Activated T-cell treated with anti-CD3 and anti-CD28 coated beads, Interleukin-2, amount 50 U/mL, for 72 hours (primary cell): ENCODE measurements around the gene UBE2R2. TPM values are rescaled to one million over a fixed set of nuclear protein-coding genes. Genes with fewer than 3 reads are reported as not detected.

ENCODE experiments used
- ATAC-seq, 2 donors: fragments of 150-1000 bp; cut with Tn5 transposase; replicated peaks in 1 of 2; 2 replicates each; pipeline ENCODE4 v1.10.0; 2021; ENCODE audit warnings: moderate library complexity in 2 of 2, mild to moderate bottlenecking in 1 of 2
- DNase-seq, 2 donors: peaks; one replicate each; pipeline ENCODE4 v3.0.0; 2021 to 2022; ENCODE audit warnings: mixed read lengths in 1 of 2
- H3K27ac Mint-ChIP-seq: one replicate; pipeline ENCODE4 v1.8.0; 2022; ENCODE audit warnings: mild to moderate bottlenecking, moderate library complexity, mixed read lengths
- H3K27me3 Mint-ChIP-seq: one replicate; pipeline ENCODE4 v1.8.0; 2022; ENCODE audit warnings: low read depth, mixed read lengths
- H3K36me3 Mint-ChIP-seq, 2 donors: one replicate each; pipeline ENCODE4 v1.8.0; 2022; ENCODE audit warnings: mixed read lengths in 2 of 2, mild to moderate bottlenecking in 1 of 2; ENCODE audit not compliant: insufficient read depth in 2 of 2
- H3K4me1 Mint-ChIP-seq: one replicate; pipeline ENCODE4 v1.8.0; 2022; ENCODE audit warnings: low read depth, mixed read lengths
- H3K4me3 Mint-ChIP-seq, 2 donors: one replicate each; pipeline ENCODE4 v1.8.0; 2022; ENCODE audit warnings: mild to moderate bottlenecking in 2 of 2, mixed read lengths in 2 of 2, moderate library complexity in 2 of 2
- H3K9me3 Mint-ChIP-seq, 2 donors: one replicate each; pipeline ENCODE4 v1.8.0; 2022; ENCODE audit warnings: mixed read lengths in 2 of 2
- total RNA-seq, 2 donors: library from RNA; stranded (reverse); gene quantifications; one replicate each; pipeline ENCODE4 v1.2.3, GENCODE V29; 2022

UBE2R2 gene
- total RNA-seq, 2 donors from 2014 or later, result 58.1 to 59.7 TPM

DNA sequence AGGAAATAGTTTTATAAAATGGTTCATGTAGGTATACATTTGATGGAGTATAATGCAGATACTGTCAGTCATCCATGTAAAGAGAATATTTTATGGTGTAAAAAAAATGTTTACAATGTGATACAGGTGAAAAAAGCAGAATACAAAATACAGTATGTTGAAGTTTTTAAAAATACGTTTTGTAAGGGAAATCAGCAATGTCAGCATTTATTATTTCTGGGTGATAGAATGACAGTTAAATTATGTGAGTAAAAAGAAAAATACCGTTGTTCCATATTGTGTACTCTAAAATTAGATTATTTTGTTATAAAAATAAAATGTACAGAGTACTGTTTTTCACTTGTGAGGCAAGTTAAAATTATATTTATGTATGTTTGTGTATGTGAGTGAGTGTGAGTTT, 69.0 kb downstream of the UBE2R2 start:
- Mint-ChIP-seq H3K36me3 (peaks cover 0 to 4% of the 10 kb centered on the region in 2 donors), H3K9me3 (no peaks in the 10 kb centered on the region), H3K4me1 (peaks cover 18% of the 10 kb centered on the region), H3K27me3 (no peaks in the 10 kb centered on the region), H3K27ac (no peak overlapping the region), H3K4me3 (no peak overlapping the region)
- ATAC-seq (no peak), DNase-seq (no peak)

DNA sequence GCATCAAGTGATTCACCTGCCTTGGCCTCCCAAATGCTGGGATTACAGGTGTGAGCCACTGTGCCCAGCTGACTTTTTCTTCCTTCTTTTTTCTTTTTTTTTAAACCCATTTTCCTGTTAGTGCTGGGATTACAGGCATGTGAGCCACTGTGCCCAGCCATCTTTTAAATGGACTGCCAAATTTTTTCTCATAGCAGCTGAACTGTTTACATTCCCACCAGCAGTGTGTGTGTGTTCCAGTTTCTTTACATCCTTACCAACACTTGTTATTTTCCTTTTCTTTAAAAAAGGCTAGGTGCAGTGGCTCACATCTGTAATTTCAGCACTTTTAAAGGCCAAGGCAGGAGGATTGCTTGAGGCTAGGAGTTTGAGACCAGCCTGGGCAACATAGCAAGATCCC, 76.9 kb downstream of the UBE2R2 start:
- no peak overlapping the region for H3K4me3 Mint-ChIP-seq
- H3K9me3 Mint-ChIP-seq, result no peaks in the 10 kb centered on the region
- H3K36me3 Mint-ChIP-seq, result peaks cover 0 to 7% of the 10 kb centered on the region in 2 donors
- H3K27ac Mint-ChIP-seq, result no peak overlapping the region
- no peaks in the 10 kb centered on the region for H3K27me3 Mint-ChIP-seq
- DNase-seq (no peak), ATAC-seq (no peak)
- H3K4me1 Mint-ChIP-seq, result no peaks in the 10 kb centered on the region

DNA sequence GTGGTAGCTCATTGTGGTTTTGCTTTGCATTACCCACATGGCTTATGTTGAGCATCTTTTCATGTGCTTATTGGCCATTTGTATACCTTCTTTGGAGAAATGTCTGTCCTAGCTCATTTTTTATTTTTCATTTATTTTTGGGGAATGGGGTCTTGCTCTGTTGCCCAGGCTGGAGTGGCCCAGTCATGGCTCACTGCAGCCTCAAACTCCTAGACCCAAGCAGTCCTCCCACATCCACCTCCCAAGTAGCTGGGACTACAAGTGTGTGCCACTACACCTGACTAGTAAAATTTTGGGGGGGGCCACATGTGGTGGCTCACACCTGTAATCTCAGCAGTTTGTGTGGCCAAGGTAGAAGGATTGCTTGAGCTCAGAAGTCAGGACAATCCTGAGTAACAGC, 77.4 kb downstream of the UBE2R2 start:
- DNase-seq, result no peak
- Mint-ChIP-seq H3K9me3 (no peaks in the 10 kb centered on the region), H3K27ac (no peak overlapping the region), H3K36me3 (peaks cover 0 to 7% of the 10 kb centered on the region in 2 donors), H3K4me1 (no peaks in the 10 kb centered on the region), H3K27me3 (no peaks in the 10 kb centered on the region), H3K4me3 (no peak overlapping the region)
- ATAC-seq, result no peak

DNA sequence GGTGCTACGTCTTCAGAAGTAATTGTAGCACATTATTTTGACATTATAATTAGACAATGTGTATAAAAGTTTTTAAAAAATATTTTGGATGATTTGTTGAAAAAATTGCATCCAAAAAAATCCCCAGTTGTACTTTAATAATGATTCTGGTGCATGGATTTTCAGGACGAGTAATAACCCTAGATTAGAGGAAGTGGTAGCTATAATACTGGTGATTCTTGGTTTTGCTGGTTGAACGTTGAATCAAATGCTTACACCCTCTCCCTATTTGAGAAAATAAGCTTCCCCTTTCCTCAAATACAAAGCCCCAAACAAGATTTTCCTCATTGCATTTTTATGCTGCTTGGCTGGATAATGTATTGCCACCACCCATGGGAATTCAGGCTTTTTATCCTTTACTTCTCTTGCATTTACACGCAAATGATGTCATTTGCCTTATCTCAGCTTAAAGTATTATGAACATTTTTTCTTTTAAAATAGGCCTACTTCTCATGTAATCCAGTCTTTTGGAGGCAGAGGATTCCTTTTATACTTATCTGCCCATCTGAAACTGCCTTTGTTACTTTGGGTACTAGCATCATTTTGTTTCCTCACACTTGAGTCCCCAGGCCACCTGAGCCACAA, 86.3 kb downstream of the UBE2R2 start:
- H3K4me1 Mint-ChIP-seq, result peaks cover 7% of the 10 kb centered on the region
- H3K27ac Mint-ChIP-seq, result no peak overlapping the region
- no peaks in the 10 kb centered on the region for H3K27me3 Mint-ChIP-seq
- DNase-seq (no peak), ATAC-seq (no peak)
- peaks cover 1 to 10% of the 10 kb centered on the region in 2 donors for H3K36me3 Mint-ChIP-seq
- no peaks in the 10 kb centered on the region for H3K9me3 Mint-ChIP-seq
- H3K4me3 Mint-ChIP-seq, result no peak overlapping the region

DNA sequence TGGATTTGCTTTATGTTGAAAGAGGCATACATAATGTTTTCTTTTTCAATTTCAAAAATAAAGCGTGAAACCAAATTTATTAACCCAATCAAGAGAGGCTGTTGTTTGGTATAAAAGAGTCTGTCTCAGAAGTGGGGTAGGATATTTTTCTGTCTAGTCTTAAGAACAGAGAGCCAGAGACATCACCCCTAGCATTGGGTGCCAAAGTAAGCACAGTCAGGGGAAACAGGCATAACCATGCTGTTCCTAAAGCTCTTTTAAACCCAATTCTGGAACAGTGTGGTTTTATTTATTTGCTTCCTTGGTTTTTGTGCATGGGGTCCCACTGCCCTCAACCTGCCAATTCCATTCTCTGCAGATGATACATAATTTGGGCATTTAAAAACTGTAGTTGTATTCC, 88.2 kb downstream of the UBE2R2 start:
- H3K4me3 Mint-ChIP-seq, result no peak overlapping the region
- peaks cover 1 to 11% of the 10 kb centered on the region in 2 donors for H3K36me3 Mint-ChIP-seq
- H3K27ac Mint-ChIP-seq, result no peak overlapping the region
- H3K27me3 Mint-ChIP-seq, result no peaks in the 10 kb centered on the region
- DNase-seq (no peak), ATAC-seq (no peak)
- no peaks in the 10 kb centered on the region for H3K9me3 Mint-ChIP-seq
- H3K4me1 Mint-ChIP-seq, result peaks cover 7% of the 10 kb centered on the region

DNA sequence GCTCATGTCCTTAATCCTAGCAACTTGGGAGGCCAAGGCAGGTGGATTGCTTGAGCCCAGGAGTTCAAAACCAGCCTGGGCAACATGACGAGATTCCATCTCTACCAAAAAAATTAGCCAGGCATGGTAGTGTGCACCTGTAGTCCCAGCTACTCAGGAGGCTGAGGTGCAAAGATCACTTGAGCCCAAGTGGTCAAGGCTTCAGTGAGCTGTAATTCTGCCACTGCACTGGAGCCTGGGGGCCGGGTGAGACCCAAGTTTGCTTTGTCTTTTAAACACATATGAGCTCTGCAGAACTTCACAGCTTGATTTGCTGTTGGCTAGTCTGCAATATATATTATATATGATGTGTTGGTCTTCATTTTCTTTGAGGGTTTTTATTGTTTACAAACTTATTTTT, 89.8 kb downstream of the UBE2R2 start:
- Mint-ChIP-seq H3K4me3 (no peak overlapping the region), H3K27ac (no peak overlapping the region), H3K4me1 (peaks cover 7% of the 10 kb centered on the region), H3K9me3 (no peaks in the 10 kb centered on the region), H3K27me3 (no peaks in the 10 kb centered on the region), H3K36me3 (peaks cover 1 to 14% of the 10 kb centered on the region in 2 donors)
- no peak for ATAC-seq
- no peak for DNase-seq

DNA sequence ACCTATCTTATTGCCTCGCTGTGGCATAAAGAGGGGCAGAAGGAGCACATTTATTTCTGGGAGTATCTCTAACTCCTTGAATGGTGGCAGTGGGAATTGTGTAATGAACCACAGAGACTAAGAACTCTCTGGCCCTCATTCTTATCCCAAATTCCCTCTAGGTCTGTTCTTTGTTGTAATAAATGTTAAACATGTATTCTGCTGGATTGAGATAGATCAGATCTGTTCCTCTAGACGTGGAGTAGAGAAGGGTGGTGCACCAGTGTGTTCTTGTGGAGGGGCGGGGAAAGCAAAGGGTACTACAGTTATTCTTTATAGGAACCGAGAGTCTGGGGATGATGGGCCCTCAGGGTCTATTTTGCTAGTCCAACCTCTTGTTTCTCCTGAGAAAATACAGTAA, 90.4 kb downstream of the UBE2R2 start:
- Mint-ChIP-seq H3K4me1 (peaks cover 7% of the 10 kb centered on the region), H3K9me3 (no peaks in the 10 kb centered on the region), H3K27me3 (no peaks in the 10 kb centered on the region), H3K36me3 (peaks cover 0 to 15% of the 10 kb centered on the region in 2 donors), H3K27ac (no peak overlapping the region), H3K4me3 (no peak overlapping the region)
- no peak for ATAC-seq
- no peak for DNase-seq

DNA sequence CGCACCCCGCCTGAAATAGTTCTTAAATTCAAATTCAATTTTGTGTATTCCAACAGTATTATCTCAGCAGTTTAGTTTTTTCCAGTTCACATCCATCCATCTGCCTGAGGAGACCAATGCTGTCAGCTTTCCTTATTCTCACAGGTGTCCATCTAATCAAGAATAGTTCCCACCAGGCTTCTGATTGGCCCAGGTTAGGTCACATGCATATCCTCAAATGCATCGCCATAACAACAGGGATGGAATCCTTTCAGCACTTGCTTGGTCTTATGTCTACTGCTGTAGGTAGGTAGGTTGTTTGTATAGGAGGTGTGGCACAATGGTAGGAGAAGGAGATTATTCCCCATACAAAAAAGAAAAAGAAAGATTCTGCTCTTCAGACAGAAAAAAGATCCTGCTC, 91.2 kb downstream of the UBE2R2 start:
- Mint-ChIP-seq H3K27ac (no peak overlapping the region), H3K27me3 (no peaks in the 10 kb centered on the region)

DNA sequence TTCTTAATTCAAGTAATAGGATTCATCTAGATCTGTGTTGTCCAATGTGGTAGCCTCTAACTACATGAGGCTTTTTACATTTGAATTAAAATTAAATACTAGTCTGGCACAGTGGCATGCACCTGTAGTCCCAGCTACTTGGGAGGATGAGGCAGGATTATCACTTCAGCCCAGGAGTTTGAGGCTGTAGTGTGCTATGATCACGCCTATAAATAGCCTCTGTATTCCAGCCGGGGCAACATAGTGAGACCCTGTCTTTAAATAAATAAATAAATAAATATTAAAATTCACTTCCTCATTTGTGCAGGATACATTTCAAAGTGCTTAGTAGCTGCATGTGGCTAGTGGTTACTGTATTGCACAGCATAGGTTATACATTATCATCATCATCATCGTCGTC, 91.8 kb downstream of the UBE2R2 start:
- DNase-seq (no peak), ATAC-seq (no peak)
- Mint-ChIP-seq H3K27ac (no peak overlapping the region), H3K4me1 (peaks cover 2% of the 10 kb centered on the region), H3K4me3 (no peak overlapping the region), H3K9me3 (no peaks in the 10 kb centered on the region), H3K27me3 (no peaks in the 10 kb centered on the region), H3K36me3 (peaks cover 0 to 15% of the 10 kb centered on the region in 2 donors)

More for the DNA sequence above, 91.2 kb downstream of the UBE2R2 start:
- H3K9me3 Mint-ChIP-seq, result no peaks in the 10 kb centered on the region
- H3K4me1 Mint-ChIP-seq, result peaks cover 7% of the 10 kb centered on the region
- DNase-seq (no peak), ATAC-seq (no peak)
- H3K4me3 Mint-ChIP-seq, result no peak overlapping the region
- peaks cover 0 to 15% of the 10 kb centered on the region in 2 donors for H3K36me3 Mint-ChIP-seq

DNA sequence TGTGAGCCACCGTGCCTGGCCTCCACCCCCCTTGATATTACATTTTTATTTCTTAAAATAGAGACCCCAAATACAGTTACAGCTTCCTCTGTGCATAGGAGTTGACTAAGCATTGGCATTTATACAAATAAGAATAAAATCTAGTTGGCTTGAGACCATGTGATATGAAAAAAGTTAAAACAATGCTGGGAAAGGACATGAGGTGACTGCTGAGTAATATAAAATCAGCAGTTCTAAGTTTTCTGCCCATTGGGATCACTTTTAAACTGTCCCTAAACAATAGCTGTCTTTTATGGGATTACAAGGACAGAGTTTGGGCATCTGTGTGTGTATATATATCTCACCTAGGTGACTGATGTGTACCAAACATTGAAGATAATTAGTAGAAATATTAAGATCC, 96.6 kb downstream of the UBE2R2 start:
- no peaks in the 10 kb centered on the region for H3K4me1 Mint-ChIP-seq
- H3K9me3 Mint-ChIP-seq, result no peaks in the 10 kb centered on the region
- no peak overlapping the region for H3K4me3 Mint-ChIP-seq
- no peak for ATAC-seq
- H3K27me3 Mint-ChIP-seq, result no peaks in the 10 kb centered on the region
- H3K27ac Mint-ChIP-seq, result no peak overlapping the region
- H3K36me3 Mint-ChIP-seq, result peaks cover 4 to 17% of the 10 kb centered on the region in 2 donors
- no peak for DNase-seq

DNA sequence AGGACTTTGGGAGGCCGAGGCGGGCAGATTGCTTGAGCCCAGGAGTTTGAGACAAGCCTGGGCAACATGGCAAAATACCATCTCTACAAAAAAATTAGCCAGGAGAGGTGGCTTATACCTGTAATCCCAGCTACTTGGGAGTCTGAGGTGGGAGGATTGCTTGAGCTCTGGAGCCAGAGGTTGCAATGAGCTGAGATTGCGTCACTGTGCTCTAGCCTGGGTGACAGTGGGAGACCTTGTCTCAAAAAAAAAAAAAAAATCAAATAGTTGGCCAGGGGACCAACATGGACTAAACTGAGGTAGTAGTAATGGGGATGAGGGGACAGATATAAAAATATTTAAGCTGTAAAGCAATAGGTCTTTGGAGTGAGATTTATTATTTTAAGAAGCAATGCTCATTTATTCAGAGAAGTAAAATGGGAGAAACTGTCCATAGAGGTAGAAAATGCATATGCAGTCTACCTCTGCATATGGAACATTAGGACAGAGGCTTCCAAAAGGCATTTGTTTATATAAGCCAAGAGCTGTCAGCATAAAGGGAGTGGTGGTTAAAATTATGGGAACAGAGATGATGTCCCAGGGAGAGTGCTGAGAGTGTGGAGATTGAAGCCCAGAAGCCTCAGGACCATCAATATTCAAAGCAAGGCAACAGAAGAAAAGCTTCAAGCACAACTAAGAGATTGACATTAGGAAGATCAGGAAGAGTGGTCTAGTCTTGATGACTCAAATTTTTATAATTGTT, 98.1 kb downstream of the UBE2R2 start:
- Mint-ChIP-seq H3K9me3 (no peaks in the 10 kb centered on the region), H3K4me3 (no peak overlapping the region), H3K4me1 (no peaks in the 10 kb centered on the region), H3K27ac (peak overlapping the region; percentile 7), H3K27me3 (no peaks in the 10 kb centered on the region), H3K36me3 (peaks cover 5 to 17% of the 10 kb centered on the region in 2 donors)
- no peak for DNase-seq
- ATAC-seq, result no peak

DNA sequence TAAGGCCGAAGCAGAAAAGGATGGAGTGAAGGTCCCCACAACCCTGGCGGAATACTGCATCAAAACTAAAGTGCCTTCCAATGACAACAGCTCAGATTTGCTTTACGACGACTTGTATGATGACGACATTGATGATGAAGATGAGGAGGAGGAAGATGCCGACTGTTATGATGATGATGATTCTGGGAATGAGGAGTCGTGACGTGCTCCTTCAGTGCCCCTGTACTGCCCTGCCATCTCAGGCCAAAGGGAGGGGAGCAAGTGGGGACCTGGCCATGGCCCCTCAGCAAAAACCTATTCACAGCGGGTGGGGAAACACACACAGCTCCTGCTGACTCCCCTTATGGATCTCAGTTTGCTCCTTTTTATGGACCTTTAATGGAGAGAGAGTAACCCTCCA, 100.1 kb downstream of the UBE2R2 start:
- H3K36me3 Mint-ChIP-seq, result peaks cover 5 to 19% of the 10 kb centered on the region in 2 donors
- H3K9me3 Mint-ChIP-seq, result no peaks in the 10 kb centered on the region
- H3K27me3 Mint-ChIP-seq, result no peaks in the 10 kb centered on the region
- no peak overlapping the region for H3K27ac Mint-ChIP-seq
- H3K4me3 Mint-ChIP-seq, result no peak overlapping the region
- no peak for ATAC-seq
- DNase-seq, result no peak
- H3K4me1 Mint-ChIP-seq, result no peaks in the 10 kb centered on the region

DNA sequence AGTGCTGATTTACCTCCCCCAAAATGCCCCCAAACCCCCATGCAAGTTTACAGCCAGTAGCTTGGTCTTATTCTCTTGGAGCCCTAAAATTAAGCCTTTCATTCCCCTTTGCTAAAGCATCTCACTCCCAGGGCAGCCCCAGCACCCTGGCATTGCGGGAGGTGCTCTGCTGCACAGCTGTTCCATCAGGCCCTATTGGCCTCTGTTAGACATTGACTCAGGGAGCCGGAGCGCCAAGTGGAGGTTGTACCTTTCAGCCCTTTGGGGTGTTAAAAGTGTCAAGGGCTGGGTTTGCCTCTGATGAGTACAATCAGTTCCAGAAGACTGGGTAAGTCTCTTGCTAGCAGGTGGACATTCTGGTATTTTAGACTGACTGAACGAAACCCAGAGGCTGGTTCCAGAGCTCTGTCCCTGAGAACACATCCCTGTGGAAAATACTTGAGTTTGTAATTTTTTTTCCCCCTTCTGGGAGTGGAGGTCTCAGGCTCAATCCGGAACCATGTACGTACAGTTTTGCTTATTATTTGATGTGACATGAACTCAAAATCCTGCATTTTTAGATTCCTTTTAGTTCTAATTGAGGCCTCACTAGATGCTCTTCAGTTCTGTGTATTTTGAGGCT, 102.4 kb downstream of the UBE2R2 start:
- Mint-ChIP-seq H3K27me3 (no peaks in the 10 kb centered on the region), H3K36me3 (peaks cover 5 to 18% of the 10 kb centered on the region in 2 donors), H3K9me3 (no peaks in the 10 kb centered on the region), H3K27ac (peak overlapping the region; percentile 28), H3K4me3 (no peak overlapping the region), H3K4me1 (no peaks in the 10 kb centered on the region)
- ATAC-seq (no peak), DNase-seq (no peak)
